Articular chondrocyte of knee joint (primary cell): ENCODE measurements around the gene OCIAD2. TPM values are rescaled to one million over a fixed set of nuclear protein-coding genes. Genes with fewer than 3 reads are reported as not detected.

Source experiments
- small RNA-seq: library from RNA; depleted of rRNA; stranded (forward); fragments of <200 nt; gene quantifications from one replicate; pipeline ENCODE3, GENCODE V24; 2012
- total RNA-seq: library from RNA; depleted of rRNA; stranded (reverse); fragments of >200 nt; gene quantifications from 2 replicates; pipeline ENCODE4 v1.2.3, GENCODE V29; 2012

OCIAD2 gene
- 4.4 and 5.3 TPM in 2 replicates for total RNA-seq

GRCh38 chr4:48906206-48907173 is at the start of gene OCIAD2:
Gene OCIAD2, minus strand, starts transcription at chr4:48906774. Its CDS starts 2,225 bp downstream, at chr4:48904549.

Small RNA genes lying within 50 kb of the gene (small RNA-seq; reads per million reads assigned to genes)
- not detected for gene AC020593.1
- not detected for gene RNU6-158P

Other genes starting within 250 kb of the OCIAD2 start
- gene FRYL, start 126.5 kb downstream of the OCIAD2 start, total RNA-seq = 54.7 and 57.9 TPM in 2 replicates
- gene OCIAD1, start 75.7 kb downstream of the OCIAD2 start, total RNA-seq = 123 and 151 TPM in 2 replicates
- gene CWH43, start 79.5 kb upstream of the OCIAD2 start, total RNA-seq = not detected in 2 replicates